A172 (cell line): ENCODE results near the gene GLYATL2. TPM values are rescaled to one million over a fixed set of nuclear protein-coding genes. Genes with fewer than 3 reads are reported as not detected.

Experiments used
- DNase-seq: peaks from one replicate; pipeline ENCODE4 v3.0.0-alpha.2; 2015; ENCODE audit warnings: low spot score
- total RNA-seq: library from RNA; depleted of rRNA; stranded (reverse); fragments of >200 nt; shearing (Covaris generic); gene quantifications from 2 replicates; pipeline ENCODE4 v1.2.3, GENCODE V29; 2014; rRNA removed

Gene GLYATL2, protein sequence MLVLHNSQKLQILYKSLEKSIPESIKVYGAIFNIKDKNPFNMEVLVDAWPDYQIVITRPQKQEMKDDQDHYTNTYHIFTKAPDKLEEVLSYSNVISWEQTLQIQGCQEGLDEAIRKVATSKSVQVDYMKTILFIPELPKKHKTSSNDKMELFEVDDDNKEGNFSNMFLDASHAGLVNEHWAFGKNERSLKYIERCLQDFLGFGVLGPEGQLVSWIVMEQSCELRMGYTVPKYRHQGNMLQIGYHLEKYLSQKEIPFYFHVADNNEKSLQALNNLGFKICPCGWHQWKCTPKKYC
- 0.14 TPM in 1 of 2 replicates, not detected in the other for total RNA-seq

DNA sequence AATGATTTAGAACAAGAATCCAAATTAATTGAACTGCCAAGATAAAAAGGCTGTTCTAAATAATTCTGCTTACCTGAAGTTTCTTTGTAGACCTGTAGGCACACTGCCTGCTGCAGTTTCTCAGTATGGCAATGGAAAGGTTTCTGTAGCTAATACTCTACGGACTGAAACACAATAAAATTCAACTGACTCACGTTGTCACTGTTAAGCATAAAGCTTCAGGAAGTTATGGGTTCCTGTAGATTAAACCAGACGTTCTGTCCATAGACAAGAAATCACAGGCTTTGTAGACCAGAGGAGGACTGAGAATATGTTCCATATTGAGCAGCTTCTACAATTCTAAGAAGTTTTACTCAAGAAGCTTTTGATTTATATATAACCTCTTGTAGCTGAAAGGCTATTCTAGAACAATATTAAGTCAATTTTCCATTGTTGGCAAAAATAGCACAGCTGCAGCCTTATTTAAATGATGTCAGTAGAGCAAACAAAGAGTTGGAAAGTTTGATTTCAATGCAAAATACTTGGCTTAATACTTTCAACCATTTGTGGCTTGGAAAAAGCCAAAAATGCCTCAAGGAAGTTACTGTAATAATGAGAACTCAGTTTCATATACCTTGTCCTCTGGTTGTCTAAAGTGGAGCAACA is at the start of gene GLYATL2:
Gene GLYATL2, minus strand, starts transcription at position 344 of the 645 bp plus-strand sequence. CDS start 5,092 bp downstream, outside the sequence.
- DNase-seq, result no peak

GRCh38 chr11:58893899-58894298 is 49.4 kb upstream of the GLYATL2 start:
- DNase-seq, result no peak

GRCh38 chr11:58888579-58888978 is 44.1 kb upstream of the GLYATL2 start:
- DNase-seq, result no peak

DNA sequence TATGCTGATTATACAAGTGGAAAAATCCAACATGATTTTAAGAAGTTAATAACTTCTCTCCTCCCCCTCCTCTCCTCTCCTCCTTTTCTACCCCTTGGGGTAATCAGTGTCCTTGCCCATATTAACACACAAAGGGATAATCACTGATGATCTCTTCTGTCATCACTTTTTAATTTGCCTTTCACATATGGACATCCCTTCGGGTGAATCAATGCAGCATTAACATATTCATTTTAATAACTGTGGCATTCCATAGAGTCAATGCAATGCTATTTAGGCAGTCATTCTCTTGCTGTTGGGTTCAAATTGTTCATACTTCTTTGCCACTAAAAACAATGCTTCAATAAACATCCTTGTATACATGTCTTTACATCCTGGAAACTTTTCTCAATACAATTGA is 42.9 kb upstream of the GLYATL2 start:
- no peak for DNase-seq

DNA sequence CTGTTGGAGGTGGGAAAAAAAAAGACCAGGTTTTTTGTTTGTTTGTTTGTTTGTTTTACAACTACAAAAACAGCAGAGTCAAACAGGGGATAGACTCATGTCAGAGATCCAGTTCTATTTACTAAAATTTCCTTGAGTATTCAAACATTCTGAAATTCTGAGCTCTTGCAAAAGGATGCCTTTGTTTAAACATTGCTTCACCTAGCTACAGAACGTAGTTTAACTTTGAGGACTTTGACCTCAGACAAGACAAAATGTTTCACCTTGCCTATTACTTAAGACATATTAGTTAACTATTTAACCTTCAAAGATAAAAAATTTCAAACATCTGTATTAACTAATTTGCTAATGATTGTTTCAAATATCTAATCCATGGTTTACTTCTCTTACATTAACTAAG is 36.1 kb upstream of the GLYATL2 start:
- no peak for DNase-seq

- DNase-seq, result no peak
These were observed 35.7 kb upstream of the GLYATL2 start for GRCh38 chr11:58880166-58880565.

GRCh38 chr11:58867556-58867955 is 23.1 kb upstream of the GLYATL2 start:
- no peak for DNase-seq

GRCh38 chr11:58866788-58867187 is 22.3 kb upstream of the GLYATL2 start:
- DNase-seq, result no peak

GRCh38 chr11:58864335-58864734 is 19.8 kb upstream of the GLYATL2 start:
- DNase-seq, result no peak

- DNase-seq, result no peak
These were observed 19.2 kb upstream of the GLYATL2 start for GRCh38 chr11:58863697-58864096.

DNA sequence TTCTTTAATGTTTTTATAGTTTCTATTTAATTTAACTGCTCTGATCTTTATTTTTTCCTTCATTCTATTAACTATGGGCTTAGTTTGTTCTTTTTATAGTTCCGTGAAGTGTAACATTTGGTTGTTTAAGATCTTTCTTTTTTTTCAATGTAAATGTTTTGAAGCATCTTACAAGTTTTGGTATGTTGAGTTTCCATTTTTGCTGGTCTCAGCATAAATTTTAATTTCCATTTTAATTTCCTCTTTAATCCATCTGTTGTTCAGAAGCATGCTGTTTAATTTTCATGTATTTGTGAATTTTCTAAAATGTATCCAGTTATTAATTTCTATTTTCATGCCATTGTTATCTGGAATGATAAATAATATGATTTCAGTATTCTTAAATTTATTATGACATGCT is 17.0 kb upstream of the GLYATL2 start:
- no peak for DNase-seq

- no peak for DNase-seq
These were observed 12.3 kb upstream of the GLYATL2 start for GRCh38 chr11:58856806-58857205.

DNA sequence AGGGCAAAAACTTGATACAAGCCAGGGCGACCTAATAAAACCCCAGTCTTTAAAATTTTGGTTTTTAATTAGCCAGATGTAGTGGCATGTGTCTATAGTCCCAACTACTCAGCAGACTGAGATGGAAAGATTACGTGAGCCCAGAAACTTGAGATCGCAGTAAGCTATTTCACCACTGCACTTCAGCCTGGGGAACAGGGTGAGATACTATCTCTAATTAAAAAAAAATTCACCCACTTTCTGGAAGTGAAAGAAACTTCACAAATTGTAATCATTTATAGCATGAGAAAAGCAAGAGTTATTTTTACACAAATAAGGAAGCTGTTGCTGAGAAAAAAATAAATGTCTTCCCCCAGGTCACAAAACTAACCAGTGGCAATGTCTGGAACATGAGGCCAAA is 882 bp upstream of the GLYATL2 start:
- no peak for DNase-seq

DNA sequence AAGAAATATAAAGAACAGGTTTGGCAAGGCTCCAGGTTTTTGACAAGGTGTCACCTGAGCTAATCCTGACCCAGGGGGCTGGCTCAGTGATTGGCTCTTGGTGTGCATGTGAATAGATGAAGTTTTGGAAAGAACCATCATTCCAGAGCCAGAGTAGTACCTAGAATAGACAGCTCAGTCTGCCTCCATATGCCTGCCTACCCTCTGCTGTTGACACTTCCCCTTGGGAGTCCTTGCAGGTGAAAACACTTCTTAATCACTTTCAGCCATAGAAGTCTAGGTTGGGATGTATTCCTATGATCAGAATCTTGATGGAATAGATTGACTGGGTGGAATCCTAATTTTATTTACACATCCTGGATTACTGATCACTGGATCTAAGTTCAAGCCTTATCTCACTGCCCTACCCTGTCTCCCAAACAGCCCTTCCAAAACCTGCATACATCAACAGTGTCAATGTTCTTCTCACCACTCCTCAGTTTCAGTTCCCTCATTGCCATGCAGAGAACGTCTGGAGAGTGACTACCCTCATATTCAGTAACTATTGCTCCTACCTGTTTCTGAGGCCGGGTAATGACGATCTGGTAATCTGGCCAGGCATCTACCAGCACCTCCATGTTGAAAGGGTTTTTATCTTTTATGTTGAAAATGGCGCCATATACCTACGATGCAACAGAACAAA is 6.7 kb downstream of the GLYATL2 start:
- DNase-seq, result no peak

- DNase-seq, result no peak
These were observed 12.4 kb downstream of the GLYATL2 start for GRCh38 chr11:58832056-58832645.

- DNase-seq, result no peak
These were observed 13.7 kb downstream of the GLYATL2 start for GRCh38 chr11:58830673-58831301.

- no peak for DNase-seq
These were observed 14.7 kb downstream of the GLYATL2 start for GRCh38 chr11:58829786-58830185.

DNA sequence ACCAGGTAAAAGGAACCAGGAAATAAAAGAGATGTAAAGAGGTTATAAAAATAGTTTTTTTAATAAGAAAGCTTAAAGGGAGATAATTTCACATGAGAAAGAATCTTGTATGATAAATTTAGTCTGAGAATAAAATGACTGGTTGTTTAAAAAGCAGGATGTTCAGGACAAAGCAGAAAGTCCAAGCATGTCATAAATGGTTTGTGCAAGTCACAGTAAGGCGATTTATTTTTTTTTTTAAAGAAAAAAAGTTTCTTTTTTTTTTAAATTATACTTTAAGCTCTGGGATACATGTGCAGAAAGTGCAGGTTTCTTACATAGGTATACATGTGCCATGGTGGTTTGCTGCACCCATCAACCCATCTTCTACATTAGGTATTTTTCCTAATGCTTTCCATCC is 30.8 kb downstream of the GLYATL2 start:
- DNase-seq, result no peak

DNA sequence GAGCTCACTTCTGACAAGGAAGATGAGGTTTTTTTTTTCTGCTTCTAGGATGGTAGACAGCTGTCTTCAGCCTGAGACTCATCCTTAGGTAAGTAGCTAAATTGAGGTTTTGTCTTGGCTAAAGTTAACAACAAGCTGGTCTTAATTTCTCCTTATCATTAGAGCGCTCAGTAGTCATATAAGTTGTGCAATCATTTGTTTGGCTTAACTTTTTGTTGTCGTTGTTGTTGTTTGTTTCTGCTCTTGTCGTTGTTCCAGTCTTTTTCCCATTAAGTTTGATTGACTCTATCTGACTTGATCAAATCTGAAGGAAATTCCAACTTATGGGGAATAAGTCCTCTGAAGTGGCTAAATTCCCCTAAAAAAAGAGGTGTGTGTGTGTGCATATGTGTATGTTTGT is 33.0 kb downstream of the GLYATL2 start:
- DNase-seq, result no peak

DNA sequence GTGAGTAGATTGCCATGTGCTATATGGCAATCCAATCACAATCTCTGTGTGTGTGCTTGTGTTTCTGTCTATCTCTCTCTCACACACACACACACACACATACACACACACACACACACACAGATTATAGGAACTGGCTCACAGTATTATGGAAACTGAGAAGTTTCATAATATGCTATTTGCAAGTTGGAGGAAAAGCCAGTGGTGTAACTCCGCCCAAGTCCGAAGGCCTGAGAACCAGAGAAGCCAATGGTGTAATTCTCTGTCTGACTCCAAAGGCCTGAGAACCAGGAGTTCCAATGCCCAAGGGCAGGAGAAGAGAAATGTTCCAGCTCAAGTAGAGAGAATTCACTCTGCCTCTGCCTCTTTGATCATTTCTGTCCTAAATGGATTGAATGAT is 37.2 kb downstream of the GLYATL2 start:
- DNase-seq, result no peak

DNA sequence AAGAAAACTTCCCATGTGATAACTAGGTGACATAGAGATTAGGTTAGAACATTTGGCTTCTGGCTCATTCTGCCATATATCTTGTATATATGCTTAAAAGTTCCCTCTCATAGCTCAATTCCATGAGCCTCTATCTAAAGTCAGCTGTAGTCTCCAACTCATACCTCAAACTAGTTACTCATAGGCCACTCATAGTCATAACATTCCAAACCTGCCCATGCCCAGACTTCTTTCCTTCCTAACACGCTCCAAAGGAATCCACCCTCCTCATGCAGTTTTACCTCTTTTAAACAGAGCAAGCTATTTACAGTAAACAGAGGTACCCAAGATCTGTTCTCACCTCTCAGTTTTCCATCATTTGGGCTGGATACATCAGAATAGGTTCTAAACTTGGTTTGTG is 39.4 kb downstream of the GLYATL2 start:
- no peak for DNase-seq

GRCh38 chr11:58801974-58802545 is 42.4 kb downstream of the GLYATL2 start:
- no peak for DNase-seq
